ENCODE measurements around the gene GOLIM4. TPM values are rescaled to one million over a fixed set of nuclear protein-coding genes. Genes with fewer than 3 reads are reported as not detected.

Gene GOLIM4
- total and polyA plus RNA-seq, 2 of the 13 experiments (the other 11 are each of a cell fraction or from before 2014, with no cell fraction given): 10.9 to 47.7 TPM

DNA sequence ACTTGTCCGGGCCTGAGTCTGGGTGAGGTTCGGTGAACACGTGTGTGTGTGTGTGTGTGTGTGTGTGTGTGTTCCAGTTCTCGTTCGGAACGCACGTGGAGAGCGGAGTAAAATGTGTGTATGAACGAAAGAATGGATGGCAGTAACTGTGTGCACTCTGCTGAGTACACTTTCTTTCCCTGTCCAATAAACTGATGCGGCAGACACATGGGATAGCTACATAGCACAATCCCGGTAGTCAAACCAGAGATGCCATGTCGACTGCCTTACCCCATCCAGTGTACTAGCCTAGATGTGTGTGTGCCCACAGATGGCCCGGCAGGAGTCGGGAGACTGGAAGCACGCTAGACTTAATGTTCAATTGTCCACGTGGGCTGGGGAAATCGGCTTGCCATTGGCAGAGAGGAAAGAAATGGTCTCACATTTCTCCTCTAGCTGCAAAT is 507 bp upstream of the GOLIM4 start (continued):
- TF ChIP-seq ARID4A (CRISPR knock-in tag; IDR thresholded peaks at IDR 0.05; ENCODE audit: borderline replicate concordance) (peak; percentile 91), MED8 (CRISPR knock-in tag; IDR thresholded peaks at IDR 0.05; ENCODE audit: insufficient replicate concordance) (peak; percentile 14), PRMT3 (CRISPR knock-in tag; IDR thresholded peaks at IDR 0.05; ENCODE audit: borderline replicate concordance, low read depth) (no peak), ZNF44 (CRISPR knock-in tag; IDR thresholded peaks at IDR 0.05) (0 out of 2 replicates have a peak, but pooled peaks have one; percentile 54), ZNF18 (CRISPR knock-in tag; IDR thresholded peaks at IDR 0.05; ENCODE audit: insufficient replicate concordance) (peak; percentile 26), ZNF234 (CRISPR knock-in tag; conservative IDR thresholded peaks at IDR 0.05) (0 out of 2 replicates have a peak, but pooled peaks have one; percentile 71), SMAD3 (CRISPR knock-in tag; IDR thresholded peaks at IDR 0.05) (0 out of 2 replicates have a peak, but pooled peaks have one; percentile 58), THAP9 (CRISPR knock-in tag; IDR thresholded peaks at IDR 0.05; ENCODE audit: borderline replicate concordance) (no peak), GFI1 (CRISPR knock-in tag; IDR thresholded peaks at IDR 0.05; ENCODE audit: borderline replicate concordance) (0 out of 2 replicates have a peak, but pooled peaks have one; percentile 27), FOXC1 (CRISPR knock-in tag; IDR thresholded peaks at IDR 0.05; ENCODE audit: borderline replicate concordance) (peak; percentile 96), ZFP36L2 (CRISPR knock-in tag; IDR thresholded peaks at IDR 0.05) (no peak), RBFOX2 (IDR thresholded peaks at IDR 0.05; ENCODE audit: low read depth, low read length) (no peak), HIC2 (CRISPR knock-in tag; IDR thresholded peaks at IDR 0.05; ENCODE audit: low read depth) (0 out of 2 replicates have a peak, but pooled peaks have one; percentile 42)
- TF ChIP-seq, protein P1, sequence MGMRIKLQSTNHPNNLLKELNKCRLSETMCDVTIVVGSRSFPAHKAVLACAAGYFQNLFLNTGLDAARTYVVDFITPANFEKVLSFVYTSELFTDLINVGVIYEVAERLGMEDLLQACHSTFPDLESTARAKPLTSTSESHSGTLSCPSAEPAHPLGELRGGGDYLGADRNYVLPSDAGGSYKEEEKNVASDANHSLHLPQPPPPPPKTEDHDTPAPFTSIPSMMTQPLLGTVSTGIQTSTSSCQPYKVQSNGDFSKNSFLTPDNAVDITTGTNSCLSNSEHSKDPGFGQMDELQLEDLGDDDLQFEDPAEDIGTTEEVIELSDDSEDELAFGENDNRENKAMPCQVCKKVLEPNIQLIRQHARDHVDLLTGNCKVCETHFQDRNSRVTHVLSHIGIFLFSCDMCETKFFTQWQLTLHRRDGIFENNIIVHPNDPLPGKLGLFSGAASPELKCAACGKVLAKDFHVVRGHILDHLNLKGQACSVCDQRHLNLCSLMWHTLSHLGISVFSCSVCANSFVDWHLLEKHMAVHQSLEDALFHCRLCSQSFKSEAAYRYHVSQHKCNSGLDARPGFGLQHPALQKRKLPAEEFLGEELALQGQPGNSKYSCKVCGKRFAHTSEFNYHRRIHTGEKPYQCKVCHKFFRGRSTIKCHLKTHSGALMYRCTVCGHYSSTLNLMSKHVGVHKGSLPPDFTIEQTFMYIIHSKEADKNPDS (CRISPR knock-in tag; IDR thresholded peaks at IDR 0.05): 0 out of 2 replicates have a peak, but pooled peaks have one; percentile 61

All from HepG2 (cell line).